ENCODE results near the gene HAUS7. TPM values are rescaled to one million over a fixed set of nuclear protein-coding genes. Genes with fewer than 3 reads are reported as not detected.

HAUS7 gene
- polyA plus RNA-seq, 1 donor (not counting 4 experiments of a cell fraction or from before 2014, with no cell fraction given), result 13.8 TPM

GRCh38 chrX:153441981-153442380 lies 28.4 kb downstream of the HAUS7 start:
- Histone ChIP-seq H3K9me3 (ENCODE audit: control insufficient read depth, low read depth, low read length) (no peaks in the 10 kb centered on the region), H3K27ac (ENCODE audit: control insufficient read depth, insufficient read depth, low read length) (no peak overlapping the region), H3K9me1 (ENCODE audit: control insufficient read depth, extremely low read depth, insufficient read depth, low read length) (no peaks in the 10 kb centered on the region), H3K4me2 (ENCODE audit: control insufficient read depth, extremely low read depth, insufficient read depth, low read depth, low read length) (peak overlapping the region; percentile 56), H2AFZ (ENCODE audit: control insufficient read depth, low read length) (no peak overlapping the region), H3K4me1 (ENCODE audit: control insufficient read depth, extremely low read depth, insufficient read depth, low read length) (peaks cover 10% of the 10 kb centered on the region), H3K4me3 (ENCODE audit: control insufficient read depth in 2 of 3, extremely low read depth in 1 of 3, insufficient read depth in 2 of 3, low read depth in 1 of 3, low read length in 3 of 3) (no peak overlapping the region), H3K9ac (ENCODE audit: control insufficient read depth, extremely low read depth, insufficient read depth, low read length) (no peak overlapping the region), H3K27me3 (ENCODE audit: control insufficient read depth, extremely low read depth, insufficient read depth, low read length) (no peaks in the 10 kb centered on the region), H3K36me3 (ENCODE audit: control insufficient read depth in 2 of 2, extremely low read depth in 1 of 2, insufficient read depth in 2 of 2, low read length in 2 of 2) (no peaks in the 10 kb centered on the region), H3K79me2 (ENCODE audit: control insufficient read depth, insufficient read depth, low read length) (no peaks in the 10 kb centered on the region), H4K20me1 (ENCODE audit: control insufficient read depth, extremely low read depth, insufficient read depth, low read length) (no peaks in the 10 kb centered on the region)
- FAIRE-seq (no peak), DNase-seq (ENCODE audit: low read depth, low spot score) (peak; percentile 61)
- dilution Hi-C loops (cut with MboI; ENCODE audit: extremely low pct_ligation_motif_present, low sequenced_read_pairs), result no loop called here
- TF ChIP-seq CTCF (optimal IDR thresholded peaks at IDR 0.05 in 1 of 3, IDR thresholded peaks at IDR 0.05 in 1 of 3, conservative IDR thresholded peaks at IDR 0.05 in 1 of 3; ENCODE audit: extremely low read depth in 1 of 3, insufficient read depth in 2 of 3, low read length in 3 of 3), result no peak
- no peak for TF ChIP-seq EZH2 (IDR thresholded peaks at IDR 0.05; ENCODE audit: low read length)

GRCh38 chrX:153441296-153441695 lies 29.1 kb downstream of the HAUS7 start:
- TF ChIP-seq EZH2 (IDR thresholded peaks at IDR 0.05; ENCODE audit: low read length), result no peak
- no peak for TF ChIP-seq CTCF (optimal IDR thresholded peaks at IDR 0.05 in 1 of 3, IDR thresholded peaks at IDR 0.05 in 1 of 3, conservative IDR thresholded peaks at IDR 0.05 in 1 of 3; ENCODE audit: extremely low read depth in 1 of 3, insufficient read depth in 2 of 3, low read length in 3 of 3)
- H4K20me1 ChIP-seq (ENCODE audit: control insufficient read depth, extremely low read depth, insufficient read depth, low read length), result no peaks in the 10 kb centered on the region
- dilution Hi-C loops (cut with MboI; ENCODE audit: extremely low pct_ligation_motif_present, low sequenced_read_pairs), result no loop called here
- H2AFZ ChIP-seq (ENCODE audit: control insufficient read depth, low read length), result no peak overlapping the region
- H3K9me3 ChIP-seq (ENCODE audit: control insufficient read depth, low read depth, low read length), result no peaks in the 10 kb centered on the region
- peak overlapping the region in 1 of 3 experiments; percentile 32 for H3K4me3 ChIP-seq (ENCODE audit: control insufficient read depth in 2 of 3, extremely low read depth in 1 of 3, insufficient read depth in 2 of 3, low read depth in 1 of 3, low read length in 3 of 3)
- no peaks in the 10 kb centered on the region for H3K9me1 ChIP-seq (ENCODE audit: control insufficient read depth, extremely low read depth, insufficient read depth, low read length)
- no peak overlapping the region for H3K9ac ChIP-seq (ENCODE audit: control insufficient read depth, extremely low read depth, insufficient read depth, low read length)
- peaks cover 10% of the 10 kb centered on the region for H3K4me1 ChIP-seq (ENCODE audit: control insufficient read depth, extremely low read depth, insufficient read depth, low read length)
- DNase-seq (ENCODE audit: low read depth, low spot score) (no peak), FAIRE-seq (no peak)
- no peaks in the 10 kb centered on the region for H3K79me2 ChIP-seq (ENCODE audit: control insufficient read depth, insufficient read depth, low read length)
- H3K27me3 ChIP-seq (ENCODE audit: control insufficient read depth, extremely low read depth, insufficient read depth, low read length), result no peaks in the 10 kb centered on the region
- H3K4me2 ChIP-seq (ENCODE audit: control insufficient read depth, extremely low read depth, insufficient read depth, low read depth, low read length), result peak overlapping the region; percentile 56
- no peaks in the 10 kb centered on the region for H3K36me3 ChIP-seq (ENCODE audit: control insufficient read depth in 2 of 2, extremely low read depth in 1 of 2, insufficient read depth in 2 of 2, low read length in 2 of 2)
- no peak overlapping the region for H3K27ac ChIP-seq (ENCODE audit: control insufficient read depth, insufficient read depth, low read length)

Data from keratinocyte (primary cell).